Glomerular visceral epithelial cell (primary cell): ENCODE results near the gene INS.

Experiments
- DNase-seq: peaks from one replicate; pipeline ENCODE4 v3.0.0-alpha.2; 2016; ENCODE audit errors: extremely low spot score

The INS gene

DNA sequence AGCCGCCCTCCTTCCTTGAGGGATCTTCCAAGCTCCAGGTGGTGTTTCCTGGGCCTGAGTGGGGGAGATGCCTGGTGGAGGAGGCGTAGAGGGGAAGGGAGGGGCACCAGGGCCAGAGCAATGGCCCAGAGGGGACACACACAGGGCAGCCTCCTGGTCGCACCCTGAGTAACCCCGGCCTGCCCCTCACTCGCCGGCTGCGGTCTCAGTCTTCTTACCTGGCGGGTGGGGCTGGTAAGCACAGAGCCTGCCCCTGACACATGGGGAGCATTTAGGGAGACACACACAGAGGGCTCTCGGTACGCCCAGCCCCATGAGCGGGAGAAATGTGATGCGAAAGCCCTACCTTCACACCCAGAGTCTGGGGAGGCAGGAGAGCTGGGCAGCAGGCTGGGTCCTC is 45.7 kb downstream of the INS start:
- DNase-seq, result no peak

DNA sequence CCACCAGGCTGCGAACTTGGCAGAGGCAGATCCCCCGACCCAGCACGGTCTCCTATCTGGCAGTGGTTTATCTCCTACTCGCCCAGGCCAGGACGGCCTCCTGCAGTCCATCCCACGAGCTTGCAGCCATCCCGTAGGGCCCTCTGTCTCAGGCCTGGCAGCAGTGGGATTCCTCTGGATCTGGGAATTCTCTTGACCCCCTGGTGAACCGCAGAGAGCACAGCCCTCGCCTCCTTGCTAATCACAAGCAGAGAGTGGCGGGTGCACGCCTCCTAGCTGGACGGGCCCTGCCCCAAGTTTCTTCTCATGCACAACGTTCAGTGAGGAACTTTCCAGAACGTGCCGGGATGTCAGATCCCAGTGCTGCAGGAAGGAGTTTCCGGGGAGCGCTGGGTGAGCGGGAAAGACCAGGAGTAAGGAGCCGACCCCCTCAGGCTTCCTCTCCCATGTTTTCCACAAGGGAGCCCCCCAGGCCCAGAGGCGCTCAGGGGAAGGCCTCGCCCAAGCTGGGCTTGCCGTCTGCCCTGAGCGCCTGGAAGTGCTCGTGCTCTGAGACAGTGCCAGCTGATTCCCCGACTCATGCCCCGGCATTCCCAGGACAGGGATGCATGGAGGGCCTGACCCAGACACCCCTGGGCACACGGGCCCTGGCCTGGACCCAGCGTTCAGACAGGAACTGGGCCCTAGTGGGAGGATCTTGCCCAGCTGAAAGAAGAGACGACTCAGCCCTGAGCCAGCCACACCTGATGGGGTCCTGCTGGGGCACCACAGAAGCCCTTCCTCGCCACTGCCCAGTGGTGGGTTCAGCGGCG is 46.4 kb downstream of the INS start:
- DNase-seq, result no peak

DNA sequence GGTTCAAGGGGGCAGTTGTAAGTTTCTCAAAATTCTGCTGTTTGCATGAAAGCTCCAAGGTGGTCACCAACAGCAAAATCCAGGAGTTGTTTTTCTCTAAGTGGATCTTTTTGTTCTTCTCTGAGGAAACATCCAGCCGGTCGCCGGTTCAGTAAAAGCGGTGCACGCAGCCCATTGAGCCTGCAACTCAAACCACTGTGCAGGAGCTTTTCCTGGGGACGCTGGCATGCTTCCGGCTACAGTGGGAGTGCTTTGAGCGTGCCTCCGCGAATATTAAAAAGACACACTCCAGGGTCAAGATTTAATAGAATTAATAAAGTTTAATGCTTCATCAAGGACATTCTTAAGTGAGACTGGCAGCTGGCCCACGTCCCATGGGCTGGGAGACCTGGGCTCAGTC is 47.2 kb downstream of the INS start:
- DNase-seq, result no peak

DNA sequence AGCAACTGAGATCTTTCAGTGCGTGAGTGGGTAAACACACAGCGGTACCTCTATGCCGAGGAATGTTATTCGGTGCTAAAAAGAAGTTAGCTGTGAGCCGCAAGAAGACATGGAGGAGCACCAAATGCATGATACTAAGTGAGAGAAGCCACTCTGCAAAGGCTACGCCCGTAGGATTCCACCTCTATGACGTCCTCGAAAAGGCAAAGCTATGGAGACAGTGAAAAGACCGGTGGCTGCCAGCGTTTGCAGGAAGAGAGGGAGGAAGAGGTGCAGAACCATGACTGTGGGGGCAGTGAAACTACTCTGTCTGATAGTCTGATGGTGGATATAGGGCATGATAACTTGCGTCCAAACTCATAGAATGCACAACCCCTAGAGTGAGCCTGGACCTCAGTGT is 50.5 kb downstream of the INS start:
- DNase-seq, result no peak
